ENCODE results near the gene UGT1A10. TPM values are rescaled to one million over a fixed set of nuclear protein-coding genes. Genes with fewer than 3 reads are reported as not detected.

The UGT1A10 gene
- total and polyA plus RNA-seq, 2 donors (not counting 3 experiments of a cell fraction or from before 2014, with no cell fraction given) = not detected

DNA sequence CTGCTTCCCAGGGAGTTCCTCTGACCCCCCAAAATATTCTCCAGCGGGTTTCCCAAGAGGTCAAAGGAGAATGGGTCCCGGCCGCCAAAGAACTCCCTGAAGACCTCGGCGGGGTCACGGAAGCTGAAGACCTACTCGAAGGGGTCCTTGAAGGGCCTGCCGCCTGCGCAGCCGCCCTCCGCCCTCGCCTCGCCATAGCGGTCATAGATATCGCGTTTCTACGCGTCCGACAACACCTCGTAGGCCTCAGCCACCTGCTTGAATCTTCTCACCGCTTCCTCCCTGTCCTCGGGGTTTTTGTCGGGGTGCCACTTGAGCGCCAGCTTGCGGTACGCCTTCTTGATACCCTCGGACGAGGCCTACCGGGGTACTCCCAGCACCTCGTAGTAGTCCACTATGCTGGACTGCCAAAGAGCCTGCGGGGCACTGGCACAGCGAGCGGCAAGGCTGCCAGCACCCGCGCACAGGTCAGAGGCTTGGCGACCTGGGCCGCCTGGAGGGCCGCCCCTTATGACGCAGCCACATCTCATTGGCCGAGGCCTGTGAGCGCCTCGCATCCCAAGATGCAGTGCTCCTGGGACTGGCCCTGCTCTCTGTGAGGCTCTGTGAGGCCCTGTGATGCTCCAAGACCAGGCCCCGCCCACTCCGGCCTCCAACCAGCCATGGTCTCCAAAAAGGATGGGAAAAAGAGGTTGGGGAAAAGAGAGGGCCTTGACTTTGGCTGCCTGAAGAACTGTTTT is 118.8 kb downstream of the UGT1A10 start:
- intact Hi-C loops (cut with micrococcal nuclease) (no loop called here), dilution Hi-C loops (cut with MboI; ENCODE audit: extremely low pct_ligation_motif_present, low sequenced_read_pairs) (no loop called here)
- Histone ChIP-seq H3K4me2 (ENCODE audit: insufficient read depth, low read length) (no peak overlapping the region), H2AFZ (ENCODE audit: low read depth, low read length) (no peak overlapping the region), H3K9me1 (replicated peaks; ENCODE audit: control insufficient read depth, extremely low read depth, insufficient read depth, low read length) (no peaks in the 10 kb centered on the region), H3K4me3 (replicated peaks in 1 of 3; ENCODE audit: insufficient read depth in 1 of 3, low read depth in 1 of 3, low read length in 3 of 3) (no peak overlapping the region), H3K79me2 (ENCODE audit: control insufficient read depth, insufficient read depth, low read length) (no peaks in the 10 kb centered on the region), H4K20me1 (replicated peaks; ENCODE audit: control insufficient read depth, extremely low read depth, insufficient read depth, low read length) (no peaks in the 10 kb centered on the region), H3K27me3 (ENCODE audit: control insufficient read depth in 2 of 2, insufficient read depth in 2 of 2, low read length in 2 of 2) (no peaks in the 10 kb centered on the region), H3K36me3 (ENCODE audit: control insufficient read depth in 2 of 2, extremely low read depth in 1 of 2, insufficient read depth in 2 of 2, low read length in 2 of 2) (no peaks in the 10 kb centered on the region), H3K27ac (ENCODE audit: insufficient read depth, low read depth, low read length) (no peak overlapping the region), H3K4me1 (ENCODE audit: control insufficient read depth, extremely low read depth, insufficient read depth, low read length) (no peaks in the 10 kb centered on the region), H3K9ac (replicated peaks; ENCODE audit: extremely low read depth, insufficient read depth, low read length) (no peak overlapping the region), H3K9me3 (replicated peaks; ENCODE audit: control insufficient read depth, insufficient read depth, low read length) (no peaks in the 10 kb centered on the region)
- CTCF ChIA-PET = no interaction called here
- POLR2A ChIA-PET = no interaction called here
- no TSS peak for BruUV-seq (replicated peaks)
- TF ChIP-seq JUN (IDR thresholded peaks at IDR 0.05; ENCODE audit: borderline replicate concordance, insufficient read depth, insufficient read length, low read depth) (no peak), FOS (IDR thresholded peaks at IDR 0.05; ENCODE audit: borderline replicate concordance, insufficient read depth, low read length) (no peak), GATA2 (IDR thresholded peaks at IDR 0.05; ENCODE audit: insufficient read depth, insufficient read length, low read depth, low read length) (no peak)
- TF ChIP-seq, protein P1, sequence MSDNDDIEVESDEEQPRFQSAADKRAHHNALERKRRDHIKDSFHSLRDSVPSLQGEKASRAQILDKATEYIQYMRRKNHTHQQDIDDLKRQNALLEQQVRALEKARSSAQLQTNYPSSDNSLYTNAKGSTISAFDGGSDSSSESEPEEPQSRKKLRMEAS (IDR thresholded peaks at IDR 0.05; ENCODE audit: insufficient read depth, insufficient read length) = no peak
- TF ChIP-seq, protein P2, sequence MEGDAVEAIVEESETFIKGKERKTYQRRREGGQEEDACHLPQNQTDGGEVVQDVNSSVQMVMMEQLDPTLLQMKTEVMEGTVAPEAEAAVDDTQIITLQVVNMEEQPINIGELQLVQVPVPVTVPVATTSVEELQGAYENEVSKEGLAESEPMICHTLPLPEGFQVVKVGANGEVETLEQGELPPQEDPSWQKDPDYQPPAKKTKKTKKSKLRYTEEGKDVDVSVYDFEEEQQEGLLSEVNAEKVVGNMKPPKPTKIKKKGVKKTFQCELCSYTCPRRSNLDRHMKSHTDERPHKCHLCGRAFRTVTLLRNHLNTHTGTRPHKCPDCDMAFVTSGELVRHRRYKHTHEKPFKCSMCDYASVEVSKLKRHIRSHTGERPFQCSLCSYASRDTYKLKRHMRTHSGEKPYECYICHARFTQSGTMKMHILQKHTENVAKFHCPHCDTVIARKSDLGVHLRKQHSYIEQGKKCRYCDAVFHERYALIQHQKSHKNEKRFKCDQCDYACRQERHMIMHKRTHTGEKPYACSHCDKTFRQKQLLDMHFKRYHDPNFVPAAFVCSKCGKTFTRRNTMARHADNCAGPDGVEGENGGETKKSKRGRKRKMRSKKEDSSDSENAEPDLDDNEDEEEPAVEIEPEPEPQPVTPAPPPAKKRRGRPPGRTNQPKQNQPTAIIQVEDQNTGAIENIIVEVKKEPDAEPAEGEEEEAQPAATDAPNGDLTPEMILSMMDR (IDR thresholded peaks at IDR 0.05; ENCODE audit: extremely low read depth in 1 of 2, insufficient read depth in 1 of 2, low read depth in 1 of 2, low read length in 2 of 2) = no peak
- FAIRE-seq = no peak
- no peak for DNase-seq (ENCODE audit: low read depth, low spot score)
